Mammary epithelial cell (primary cell): Measurements from ENCODE around the gene OR2L13.

ENCODE experiments used
- EZH2 ChIP-seq: IDR thresholded peaks from 2 replicates; pipeline ENCODE4 v1.6.1; 2012; ENCODE audit warnings: low read length, inconsistent platforms, borderline replicate concordance
- TF ChIP-seq, protein P1 (sequence below), 2 donors: IDR thresholded peaks in 1 of 2; conservative IDR thresholded peaks in 1 of 2; 2 replicates each; pipeline ENCODE4 v1.5.1; 2011 to 2012; ENCODE audit warnings: inconsistent platforms in 2 of 2, low read length in 2 of 2, mild to moderate bottlenecking in 2 of 2, control low read depth in 1 of 2, low read depth in 1 of 2; ENCODE audit not compliant: insufficient read depth in 1 of 2; ENCODE audit errors: extremely low read depth in 1 of 2

DNA sequence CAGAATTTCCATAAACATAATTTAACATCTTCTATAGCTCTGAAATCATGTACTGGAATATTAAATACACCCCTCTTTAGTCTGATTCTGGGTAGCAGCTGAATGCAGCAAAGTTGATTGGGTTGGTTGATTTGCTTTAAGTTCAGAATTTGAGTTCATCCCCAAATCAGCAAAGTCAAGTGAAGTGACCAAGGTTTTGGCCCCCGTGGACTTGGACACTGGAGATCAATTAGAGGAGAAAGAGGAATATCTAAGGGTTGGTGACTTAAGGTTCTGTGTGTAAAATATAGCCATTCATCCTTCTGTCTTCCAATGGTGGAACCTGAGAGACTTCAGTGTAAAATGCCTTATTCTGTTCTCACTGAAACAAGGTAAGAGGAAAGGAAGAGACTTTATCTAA, at the start of gene OR2L13:
- TF ChIP-seq, protein P1, sequence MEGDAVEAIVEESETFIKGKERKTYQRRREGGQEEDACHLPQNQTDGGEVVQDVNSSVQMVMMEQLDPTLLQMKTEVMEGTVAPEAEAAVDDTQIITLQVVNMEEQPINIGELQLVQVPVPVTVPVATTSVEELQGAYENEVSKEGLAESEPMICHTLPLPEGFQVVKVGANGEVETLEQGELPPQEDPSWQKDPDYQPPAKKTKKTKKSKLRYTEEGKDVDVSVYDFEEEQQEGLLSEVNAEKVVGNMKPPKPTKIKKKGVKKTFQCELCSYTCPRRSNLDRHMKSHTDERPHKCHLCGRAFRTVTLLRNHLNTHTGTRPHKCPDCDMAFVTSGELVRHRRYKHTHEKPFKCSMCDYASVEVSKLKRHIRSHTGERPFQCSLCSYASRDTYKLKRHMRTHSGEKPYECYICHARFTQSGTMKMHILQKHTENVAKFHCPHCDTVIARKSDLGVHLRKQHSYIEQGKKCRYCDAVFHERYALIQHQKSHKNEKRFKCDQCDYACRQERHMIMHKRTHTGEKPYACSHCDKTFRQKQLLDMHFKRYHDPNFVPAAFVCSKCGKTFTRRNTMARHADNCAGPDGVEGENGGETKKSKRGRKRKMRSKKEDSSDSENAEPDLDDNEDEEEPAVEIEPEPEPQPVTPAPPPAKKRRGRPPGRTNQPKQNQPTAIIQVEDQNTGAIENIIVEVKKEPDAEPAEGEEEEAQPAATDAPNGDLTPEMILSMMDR (conservative IDR thresholded peaks at IDR 0.05 in 1 of 2, IDR thresholded peaks at IDR 0.05 in 1 of 2; ENCODE audit: extremely low read depth in 1 of 2, insufficient read depth in 1 of 2, low read depth in 1 of 2, low read length in 2 of 2), result no peak
- no peak for TF ChIP-seq EZH2
